ENCODE measurements around the gene GRAP2. TPM values are rescaled to one million over a fixed set of nuclear protein-coding genes. Genes with fewer than 3 reads are reported as not detected.
A peak's percentile ranks its signal among the peaks of the same experiment; 100 is the strongest.
"Not testable (repeated sequence)": the region's sequence is repeated elsewhere in the genome, so short reads cannot be mapped to it uniquely, and the experiment has no call there.

The GRAP2 gene
- total RNA-seq, 1 donor from 2014 or later, result not detected

DNA sequence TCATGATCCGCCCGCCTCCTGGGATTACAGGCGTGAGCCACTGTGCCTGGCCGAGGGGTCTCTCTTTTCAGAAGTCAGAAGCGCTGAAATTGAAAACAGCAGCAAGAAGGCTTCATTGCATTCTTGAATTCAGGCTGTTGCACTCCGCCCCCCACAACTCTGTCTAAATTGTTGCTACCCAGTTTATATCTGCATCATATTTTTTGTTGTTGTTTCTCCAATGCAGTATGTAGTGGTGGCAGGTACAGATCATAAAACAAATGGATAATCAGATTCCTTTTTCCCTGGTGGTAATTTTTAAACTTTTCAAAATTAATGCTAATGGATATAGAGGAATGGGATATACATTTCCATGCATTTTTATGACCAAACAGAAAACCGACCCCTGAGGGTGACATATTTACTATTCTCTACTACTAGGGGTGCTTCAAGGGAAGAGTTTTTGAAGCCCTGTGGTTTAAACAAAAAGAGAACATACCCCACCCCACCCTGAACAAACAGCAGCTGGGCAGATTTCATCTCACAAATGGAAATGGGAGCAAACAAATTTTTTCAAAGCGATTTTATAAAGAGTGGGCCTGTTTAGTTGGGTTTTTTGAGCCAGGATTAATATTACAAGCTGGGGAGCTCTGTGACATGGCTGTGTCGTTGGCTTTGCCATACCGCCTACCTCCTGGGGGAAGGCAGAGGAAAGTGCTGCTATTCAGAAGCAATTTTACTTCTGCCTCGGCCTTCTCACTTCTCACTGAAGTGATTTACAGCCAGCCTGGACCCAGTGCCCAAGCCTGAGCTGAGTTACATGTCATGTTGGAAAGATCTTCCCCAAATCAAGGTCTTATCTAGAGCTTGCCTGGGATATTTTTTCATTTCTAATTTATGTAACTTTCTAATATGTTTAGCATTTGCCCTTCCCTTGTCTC is 43.3 kb downstream of the GRAP2 start:
- DNase-seq (ENCODE audit: low read depth), result no peak

DNA sequence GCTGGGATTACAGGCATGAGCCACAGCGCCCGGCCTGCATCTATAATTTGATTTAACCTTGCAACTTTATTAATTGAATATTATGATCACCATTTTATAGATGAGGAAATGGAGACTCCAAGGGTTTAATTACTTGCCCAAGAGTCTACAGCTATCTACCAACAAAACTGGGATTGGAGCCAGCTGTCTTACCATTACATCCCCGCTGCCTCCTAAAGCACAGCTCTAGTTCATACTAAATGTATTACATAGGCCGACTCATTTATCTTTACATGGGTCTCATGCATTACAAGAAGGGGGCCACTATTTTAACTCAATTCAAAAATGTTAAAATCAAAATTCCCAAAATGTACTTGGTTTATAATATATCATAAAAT is 45.2 kb downstream of the GRAP2 start:
- no peak for DNase-seq (ENCODE audit: low read depth)

DNA sequence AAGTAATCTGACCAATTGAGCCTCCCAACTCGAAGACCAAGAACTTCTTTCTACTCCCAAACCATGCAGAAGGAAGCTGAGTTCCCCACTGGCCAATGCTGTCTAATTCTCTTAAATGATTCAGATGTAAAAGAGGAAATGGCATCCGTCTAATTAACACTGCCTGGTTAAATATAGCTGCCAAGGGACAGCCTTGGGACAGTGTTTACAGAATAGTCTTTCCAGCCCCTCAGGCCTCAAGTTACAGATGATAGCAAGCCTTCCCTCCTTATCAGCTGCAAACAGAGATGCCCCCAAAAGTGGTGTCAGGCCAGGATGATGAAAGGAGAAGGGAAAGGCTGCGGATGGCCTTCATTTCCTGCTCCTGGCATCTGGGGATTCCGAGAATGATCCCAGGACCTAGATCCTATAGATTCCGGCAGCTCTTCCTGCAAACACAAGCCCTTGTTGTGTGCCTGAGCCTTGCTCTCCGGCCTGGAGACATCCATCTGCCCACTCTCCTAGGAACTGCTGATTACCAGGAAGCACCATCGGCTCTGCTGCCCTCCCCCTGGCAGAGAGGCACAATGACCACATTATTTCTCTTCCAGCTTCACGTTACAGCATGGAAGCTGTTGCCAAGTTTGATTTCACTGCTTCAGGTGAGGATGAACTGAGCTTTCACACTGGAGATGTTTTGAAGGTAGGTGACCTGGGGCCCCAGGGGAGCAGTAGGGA is 45.8 kb downstream of the GRAP2 start:
- no peak for DNase-seq (ENCODE audit: low read depth)

DNA sequence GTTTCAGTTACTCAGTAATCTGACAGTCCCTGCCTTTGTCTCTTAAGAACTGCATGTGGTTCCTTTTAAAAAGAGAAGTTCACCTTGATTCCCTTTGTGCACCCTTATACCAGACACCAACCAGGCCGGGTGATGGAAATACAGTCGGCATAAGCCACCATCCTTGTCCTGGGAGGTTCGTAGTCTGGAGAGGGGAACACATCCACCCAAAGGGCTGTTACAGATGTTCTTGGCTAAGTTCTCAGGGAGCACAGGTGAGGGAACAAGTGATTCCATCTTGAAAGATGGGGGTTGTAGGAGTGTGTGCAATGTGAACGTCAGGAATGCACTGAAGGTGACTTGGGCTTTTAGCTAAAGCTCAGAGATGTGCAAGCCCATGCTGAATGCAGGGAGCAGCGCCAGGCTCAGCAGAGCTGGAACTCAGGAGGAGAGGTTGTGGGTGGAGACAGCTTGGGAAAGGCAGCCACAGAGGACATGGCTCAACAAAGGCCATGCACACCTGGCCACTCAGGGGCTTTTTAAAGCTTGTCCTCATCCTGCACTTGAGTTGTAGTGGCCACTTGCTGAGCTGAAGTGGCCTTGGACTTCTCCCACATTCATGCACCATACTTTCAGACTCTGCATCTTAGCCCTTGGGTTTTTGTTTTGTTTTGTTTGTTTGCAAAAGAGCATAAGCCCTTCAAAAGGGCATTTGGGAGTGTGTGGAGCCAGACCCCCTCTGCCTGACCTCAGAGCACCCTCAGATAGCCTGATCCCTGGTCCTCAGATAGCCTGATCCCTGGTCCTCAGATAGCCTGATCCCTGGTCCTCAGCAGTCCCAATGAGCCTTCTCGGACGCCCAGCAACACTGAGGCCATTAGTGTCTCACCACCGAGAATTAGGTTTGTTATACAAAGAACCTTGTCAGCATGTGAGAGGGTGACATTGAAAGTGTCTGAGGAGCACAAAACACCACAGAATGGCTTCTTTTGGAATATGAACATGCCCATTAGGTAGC is 46.6 kb downstream of the GRAP2 start:
- DNase-seq (ENCODE audit: low read depth), result no peak

DNA sequence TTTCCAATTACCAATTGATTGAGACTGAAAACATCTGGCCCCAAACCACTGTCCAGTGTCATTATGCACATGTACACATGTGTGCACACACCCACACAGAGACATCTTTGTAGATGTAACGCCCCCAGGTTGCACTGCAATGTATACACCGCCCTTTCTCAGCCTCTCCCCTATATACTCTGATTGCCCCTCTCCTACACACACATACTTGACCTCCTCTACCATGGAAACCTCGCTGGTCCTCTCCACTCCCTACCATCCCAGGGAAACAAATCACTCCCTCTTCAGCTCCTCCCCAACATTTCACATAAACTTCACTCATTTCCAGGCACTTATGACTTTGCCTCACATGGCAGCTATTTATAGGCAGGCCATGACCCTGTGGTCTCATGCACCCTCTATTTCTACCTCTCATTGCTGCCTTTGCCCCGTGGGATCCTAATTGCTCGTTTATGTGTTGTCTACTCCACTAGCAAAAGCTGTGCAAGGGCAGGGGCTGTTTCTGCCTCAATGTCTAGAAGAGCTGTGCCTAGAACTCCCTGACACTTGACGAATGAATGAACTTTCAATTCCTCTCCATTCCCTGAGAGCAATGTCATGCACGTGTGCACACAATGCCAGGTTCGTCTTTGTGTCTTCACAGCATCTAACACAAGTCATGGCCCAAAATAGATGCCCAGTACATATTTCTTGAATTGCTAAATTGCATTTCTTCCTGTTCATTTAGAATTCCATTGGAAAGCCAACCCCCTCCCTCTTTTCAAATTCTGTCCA is 49.3 kb downstream of the GRAP2 start:
- no peak for DNase-seq (ENCODE audit: low read depth)

DNA sequence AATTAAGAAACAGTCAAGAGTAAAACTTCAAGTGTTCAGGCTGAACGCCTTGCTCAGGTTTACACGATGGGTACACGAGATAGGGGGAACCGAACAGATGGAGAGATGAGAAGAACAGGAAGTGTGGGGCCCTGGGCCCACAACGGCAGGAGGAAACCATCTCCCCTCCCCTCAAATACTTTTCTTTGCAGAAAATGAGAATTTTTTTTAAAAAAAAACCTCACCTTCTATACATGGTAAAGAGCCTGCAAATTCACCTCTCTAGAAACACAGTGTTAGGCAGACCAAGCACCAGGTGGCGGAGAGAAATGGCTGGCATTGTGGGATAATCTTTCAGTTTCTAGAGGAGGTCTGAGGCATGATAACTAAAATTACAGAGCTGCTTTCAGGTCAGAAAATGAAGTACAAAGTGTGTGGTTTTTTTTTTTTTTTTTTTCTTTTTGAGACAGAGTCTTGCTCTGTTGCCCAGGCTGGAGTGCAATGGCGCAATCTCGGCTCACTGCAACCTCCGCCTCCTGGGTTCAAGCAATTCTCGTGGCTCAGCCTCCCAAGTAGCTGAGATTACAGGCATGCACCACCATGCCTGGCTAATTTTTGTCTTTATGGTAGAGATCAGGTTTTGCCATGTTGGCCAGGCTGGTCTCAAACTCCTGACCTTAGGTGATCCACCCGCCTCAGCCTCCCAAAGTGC is 50.9 kb downstream of the GRAP2 start:
- DNase-seq (ENCODE audit: low read depth), result not testable (repeated sequence)

DNA sequence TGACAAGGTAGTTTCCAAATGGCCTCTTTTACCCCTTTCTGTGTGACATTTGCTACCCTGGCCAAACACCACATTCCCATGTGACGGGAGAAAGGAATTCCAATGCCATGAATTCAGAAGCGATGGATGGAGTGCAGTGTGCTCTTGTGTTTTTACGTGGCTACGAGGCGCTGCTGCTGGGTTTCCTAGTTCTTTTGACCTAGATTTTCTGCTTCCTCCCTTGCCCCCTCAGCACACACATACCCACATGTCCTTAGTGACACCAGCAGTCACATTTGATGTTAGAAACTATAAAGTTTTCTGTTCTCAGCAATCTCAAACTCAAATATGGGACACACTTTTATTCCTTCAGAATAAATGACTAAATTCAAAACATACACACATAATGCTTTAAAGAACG is 51.5 kb downstream of the GRAP2 start:
- no peak for DNase-seq (ENCODE audit: low read depth)

DNA sequence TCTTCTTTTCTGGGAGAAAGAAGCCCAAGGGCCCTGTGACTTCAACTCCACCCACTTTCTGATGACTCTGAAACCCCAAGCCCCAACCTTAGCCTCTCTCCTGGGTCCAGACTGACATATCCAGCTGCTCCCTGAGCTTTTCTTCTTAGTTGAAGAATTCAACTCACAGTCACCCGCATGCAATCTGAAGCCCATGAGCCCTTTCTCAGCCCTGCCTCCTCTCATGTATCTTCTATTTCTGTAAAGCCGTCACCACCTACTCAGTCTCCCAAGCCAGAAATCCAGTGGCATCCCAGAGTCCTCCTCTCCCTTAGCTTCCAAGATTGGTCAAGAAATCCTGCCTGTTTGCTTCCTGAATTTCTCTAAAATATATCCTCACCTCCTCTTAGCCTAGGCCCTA is 52.2 kb downstream of the GRAP2 start:
- no peak for DNase-seq (ENCODE audit: low read depth)

DNA sequence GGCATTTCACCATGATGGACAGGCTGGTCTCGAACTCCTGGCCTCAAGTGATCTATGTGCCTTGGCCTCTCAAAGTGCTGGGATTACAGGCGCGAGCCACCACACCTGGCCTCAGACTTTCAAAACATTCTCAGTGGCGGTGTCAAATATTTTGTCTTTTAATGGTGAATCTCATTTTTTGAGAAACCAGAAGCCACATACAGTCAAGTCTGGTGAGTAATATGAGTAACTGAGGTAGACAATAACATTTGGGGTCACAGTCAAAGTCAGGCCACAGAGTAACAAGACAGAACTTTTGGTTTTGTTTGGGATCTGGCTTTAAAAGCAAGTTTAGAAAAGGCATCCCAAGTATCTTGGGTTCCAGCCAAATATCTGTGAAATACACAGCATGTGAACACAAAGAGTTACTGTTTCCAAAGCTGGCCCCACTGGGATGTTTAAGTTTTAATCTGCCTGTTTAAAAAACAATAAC is 53.7 kb downstream of the GRAP2 start:
- peak; percentile 67 for DNase-seq (ENCODE audit: low read depth)

DNA sequence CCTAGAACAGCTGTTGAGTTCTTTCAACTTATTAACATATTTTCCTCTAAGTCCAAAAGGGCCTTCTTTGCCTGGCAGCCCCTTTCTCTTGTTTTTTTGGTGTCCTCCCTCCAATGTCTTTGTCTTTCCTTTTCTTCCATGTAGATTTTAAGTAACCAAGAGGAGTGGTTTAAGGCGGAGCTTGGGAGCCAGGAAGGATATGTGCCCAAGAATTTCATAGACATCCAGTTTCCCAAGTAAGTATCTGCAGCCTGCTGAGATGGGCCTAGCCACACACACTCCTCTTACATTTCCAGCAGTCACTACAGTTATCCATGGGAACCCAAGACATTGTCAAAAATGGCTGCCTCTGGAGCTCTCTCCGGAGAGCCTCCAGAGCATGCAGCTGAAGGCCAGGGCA is 54.8 kb downstream of the GRAP2 start:
- DNase-seq (ENCODE audit: low read depth), result no peak

DNA sequence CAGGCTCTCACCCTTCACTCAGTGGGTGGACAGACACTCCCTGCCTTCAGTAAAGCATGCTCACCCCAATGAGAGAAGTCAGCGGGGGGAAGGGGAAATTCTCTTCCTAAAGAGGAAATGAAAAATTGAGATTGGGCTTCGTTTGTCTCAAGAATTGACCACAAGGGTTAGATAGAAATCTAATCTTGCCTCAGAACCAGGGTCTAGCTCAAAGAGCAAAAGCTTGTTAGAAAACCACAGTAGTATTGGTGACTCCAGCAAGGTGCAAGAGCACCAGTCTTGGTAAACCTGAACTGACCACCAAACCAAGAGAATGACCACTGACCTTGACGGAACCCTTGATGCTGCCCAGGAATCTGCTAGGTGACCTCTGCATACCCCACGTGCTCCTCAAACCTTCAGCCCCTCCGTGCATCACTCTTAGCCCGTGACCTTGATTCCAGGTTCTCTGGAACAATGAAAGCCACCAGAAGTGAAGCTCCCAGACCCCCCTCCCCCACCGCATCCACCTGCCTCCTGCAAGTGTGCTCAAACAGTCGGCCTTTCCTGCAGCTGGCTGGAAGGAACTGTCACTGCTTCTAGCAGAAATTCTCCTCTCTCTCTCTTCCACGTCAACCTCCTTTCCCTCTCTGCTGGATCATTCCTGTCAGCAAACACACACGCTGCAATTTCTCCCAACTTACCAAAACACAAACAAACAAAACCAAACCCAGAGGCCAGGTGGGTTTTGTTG is 56.2 kb downstream of the GRAP2 start:
- DNase-seq (ENCODE audit: low read depth), result no peak

DNA sequence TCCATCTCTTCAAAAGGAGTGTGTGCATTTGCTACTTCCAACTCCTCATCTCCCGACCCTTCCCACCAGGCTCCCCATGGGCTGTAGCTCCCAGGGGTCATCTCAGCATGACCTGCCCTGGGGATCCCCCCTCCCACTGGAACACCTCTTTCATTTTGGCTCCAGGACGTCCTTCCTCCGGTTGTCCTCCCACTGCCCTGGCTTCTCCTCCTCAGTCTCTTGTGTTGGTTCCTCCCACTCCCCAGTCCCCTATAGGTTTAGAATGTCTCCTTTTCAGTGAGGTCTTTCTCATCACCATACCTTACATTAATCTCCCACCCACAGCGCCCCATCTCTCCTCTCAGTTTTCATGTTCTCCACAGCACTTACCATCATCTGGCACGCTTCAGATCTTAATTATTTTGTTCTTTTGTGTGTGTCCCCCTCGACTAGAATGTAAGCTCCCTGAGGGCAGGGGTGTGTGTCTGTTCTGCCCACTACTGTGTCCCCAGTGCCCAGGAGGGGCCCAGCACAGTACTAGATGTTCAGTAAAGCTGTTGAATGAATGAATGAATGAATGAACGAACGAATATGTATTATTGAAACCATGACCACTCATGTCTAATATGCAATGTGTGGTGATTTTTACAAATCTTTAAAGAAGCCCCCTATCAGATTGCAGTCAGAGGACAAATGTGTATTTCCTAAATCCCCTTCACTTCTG is 57.3 kb downstream of the GRAP2 start:
- no peak for DNase-seq (ENCODE audit: low read depth)

DNA sequence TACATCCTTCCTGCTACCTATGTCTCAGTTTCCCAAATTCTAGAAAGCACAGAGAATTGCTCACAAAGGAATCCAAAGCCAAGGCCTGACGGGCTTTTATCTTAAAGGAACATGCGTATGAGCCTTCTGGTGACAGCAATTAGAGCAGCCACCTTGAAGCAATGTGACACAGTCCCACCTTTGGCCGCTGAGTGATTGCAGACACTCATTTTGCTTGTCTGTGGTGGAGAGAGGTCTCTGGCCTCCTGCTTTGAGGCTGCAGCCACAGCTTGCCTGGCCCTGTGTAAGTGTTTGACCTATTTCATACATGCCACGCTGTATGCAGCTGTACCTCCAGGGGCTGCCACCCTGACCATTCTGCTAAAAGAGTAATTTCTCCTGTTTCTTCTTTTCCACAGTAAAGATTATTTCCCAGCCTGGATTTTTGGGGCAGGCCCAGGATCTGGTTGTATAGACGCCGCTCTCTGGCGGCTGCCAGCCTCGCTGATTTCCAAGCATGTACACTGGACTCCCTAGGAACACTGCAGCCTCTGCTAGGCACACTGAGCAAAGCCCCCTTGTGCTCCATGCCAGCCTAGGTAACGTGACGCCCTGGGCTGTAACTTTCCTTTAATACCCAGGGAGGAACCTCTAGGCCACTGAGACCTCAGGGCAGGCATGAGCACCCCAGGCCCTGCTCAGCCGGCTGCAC is 58.2 kb downstream of the GRAP2 start:
- no peak for DNase-seq (ENCODE audit: low read depth)

DNA sequence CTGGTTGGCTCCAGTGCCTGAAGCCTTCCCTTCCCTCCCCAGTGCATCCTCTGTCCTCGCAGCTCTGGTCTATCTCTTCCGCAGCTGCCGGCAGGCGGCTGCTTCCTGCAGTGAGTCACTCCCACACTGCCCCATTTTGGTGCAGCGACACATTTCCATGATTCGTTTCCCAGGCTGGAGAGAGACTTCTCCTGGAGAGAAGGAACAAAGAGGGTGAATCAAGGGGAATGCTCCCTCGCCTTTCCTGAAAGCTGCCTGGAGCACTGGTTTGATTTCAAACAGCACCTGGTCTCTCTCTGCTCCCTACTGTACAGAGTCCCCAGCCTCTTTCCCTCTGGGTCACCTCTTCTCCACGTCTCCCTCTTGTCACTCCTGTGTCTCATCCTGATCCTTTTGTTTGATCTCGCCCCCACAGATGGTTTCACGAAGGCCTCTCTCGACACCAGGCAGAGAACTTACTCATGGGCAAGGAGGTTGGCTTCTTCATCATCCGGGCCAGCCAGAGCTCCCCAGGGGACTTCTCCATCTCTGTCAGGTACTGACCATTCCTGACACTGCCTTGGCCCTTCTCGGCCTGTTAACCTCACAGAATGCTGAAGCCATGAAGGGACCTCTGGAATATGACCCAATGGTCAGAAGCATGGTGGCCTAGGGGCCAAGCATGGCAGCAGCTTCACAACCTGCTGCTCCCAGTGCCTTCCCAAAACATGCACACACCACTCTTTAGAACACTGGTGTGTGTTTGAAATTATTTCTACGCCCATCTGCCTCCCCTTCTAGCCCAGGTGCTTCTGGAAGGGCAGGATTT is 59.0 kb downstream of the GRAP2 start, which contains the start of gene TMA7B:
TSS of gene TMA7B (plus strand) at position 758 of the 808 bp plus-strand sequence. CDS start 3,978 bp downstream, outside the sequence.
- peak; percentile 43 for DNase-seq (ENCODE audit: low read depth)

DNA sequence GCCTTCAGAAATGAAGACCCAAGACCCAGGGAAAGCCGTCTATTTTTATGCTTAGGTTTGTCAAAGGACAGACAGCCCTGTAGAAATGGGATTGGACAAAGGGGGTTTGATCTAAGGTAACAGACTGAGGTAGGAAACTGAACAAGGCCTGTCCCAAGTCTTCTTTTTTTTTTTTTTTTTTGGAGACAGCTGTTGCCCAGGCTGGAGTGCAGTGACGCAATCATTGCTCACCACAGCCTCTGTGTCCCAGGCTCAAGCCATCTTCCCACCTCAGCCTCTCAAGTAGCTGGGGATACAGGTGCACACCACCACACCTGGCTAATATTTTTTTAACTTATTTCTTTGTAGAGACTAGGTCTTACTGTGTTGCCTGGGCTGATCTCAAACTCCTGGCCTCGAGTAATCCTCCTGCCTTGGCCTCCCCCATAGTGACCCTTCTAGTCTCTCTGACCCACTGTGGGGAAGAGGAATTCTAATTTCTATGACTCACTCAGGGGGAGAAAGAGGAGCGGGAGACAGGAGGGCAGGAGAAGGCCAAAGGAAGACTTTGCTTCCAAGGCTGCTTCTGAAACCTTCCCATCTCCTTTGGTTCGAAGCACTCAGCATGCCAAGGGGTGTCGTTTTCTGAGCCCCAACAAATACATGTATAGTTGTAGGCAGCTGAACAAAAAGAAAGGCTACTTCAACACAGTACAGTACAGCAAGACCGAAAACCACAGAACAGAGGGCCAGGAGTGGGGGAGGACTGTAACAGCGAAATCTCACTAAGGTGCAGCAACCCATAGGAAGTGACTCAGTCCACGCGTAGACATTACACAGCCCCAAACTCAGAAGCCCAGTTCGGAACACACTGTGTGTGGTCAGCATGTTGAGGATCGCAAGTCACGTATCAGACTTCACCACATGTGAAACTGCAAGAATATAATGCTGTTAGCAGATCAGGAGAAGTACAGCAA is 60.2 kb downstream of the GRAP2 start:
- peak; percentile 82 for DNase-seq (ENCODE audit: low read depth)

DNA sequence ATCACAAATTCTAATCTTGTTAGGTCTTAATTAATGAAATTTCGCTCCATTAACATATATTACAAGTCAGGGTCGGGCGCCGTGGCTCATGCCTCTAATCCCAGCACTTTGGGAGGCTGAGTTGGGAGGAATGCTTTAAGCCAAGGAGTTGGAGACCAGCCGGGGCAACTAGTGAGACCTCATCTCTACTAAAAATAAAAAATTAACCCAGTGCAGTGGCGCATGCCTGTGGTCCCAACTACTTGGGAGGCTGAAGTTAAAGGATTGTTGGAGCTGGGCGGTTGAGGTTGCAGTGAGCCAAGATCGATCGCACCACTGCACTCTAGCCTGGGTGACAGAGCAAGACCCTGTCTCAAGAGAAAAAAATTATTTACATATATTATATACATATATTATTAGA is 61.2 kb downstream of the GRAP2 start:
- DNase-seq (ENCODE audit: low read depth), result peak; percentile 43
